Stimulated activated CD4-positive, alpha-beta T cell treated with anti-CD3 and anti-CD28 coated beads, Interleukin-12 subunit alpha, Interleukin-12 subunit beta, amount 100 ng/mL, for 24 hours (primary cell): ENCODE measurements around the gene LPCAT4.
"Not testable (repeated sequence)": the region's sequence is repeated elsewhere in the genome, so short reads cannot be mapped to it uniquely, and the experiment has no call there.

Source experiments
- DNase-seq, 2 experiments: peaks; one replicate each; pipeline ENCODE4 v3.0.0-alpha.2; 2020; ENCODE audit warnings: low read depth in 2 of 2

The LPCAT4 gene

GRCh38 chr15:34362047-34362773 lies 4.8 kb downstream of the LPCAT4 start:
- no peak for DNase-seq

GRCh38 chr15:34361278-34361677 lies 5.7 kb downstream of the LPCAT4 start:
- DNase-seq = no peak

GRCh38 chr15:34360298-34360697 lies 6.7 kb downstream of the LPCAT4 start:
- DNase-seq = no peak

GRCh38 chr15:34359416-34359815 lies 7.6 kb downstream of the LPCAT4 start:
- DNase-seq = no peak

GRCh38 chr15:34358948-34359347 lies 8.0 kb downstream of the LPCAT4 start:
- DNase-seq = no peak

GRCh38 chr15:34358367-34358766 lies 8.6 kb downstream of the LPCAT4 start:
- DNase-seq = no peak

- DNase-seq = no peak
Observed at GRCh38 chr15:34357653-34358052, 9.3 kb downstream of the LPCAT4 start.

- no peak for DNase-seq
Observed at GRCh38 chr15:34355241-34355640, 11.8 kb downstream of the LPCAT4 start.

GRCh38 chr15:34354286-34354685 lies 12.7 kb downstream of the LPCAT4 start:
- no peak for DNase-seq

GRCh38 chr15:34353627-34354026 lies 13.4 kb downstream of the LPCAT4 start:
- DNase-seq = no peak

- not testable (repeated sequence) for DNase-seq
Observed at GRCh38 chr15:34352996-34353395, 14.0 kb downstream of the LPCAT4 start.

GRCh38 chr15:34349769-34350168 lies 17.2 kb downstream of the LPCAT4 start:
- no peak for DNase-seq

GRCh38 chr15:34348735-34349300 lies 18.2 kb downstream of the LPCAT4 start:
- no peak for DNase-seq

GRCh38 chr15:34347951-34348638 lies 18.9 kb downstream of the LPCAT4 start:
- DNase-seq = no peak

- DNase-seq = peak; percentile 92 to 97
Observed at GRCh38 chr15:34342737-34343575, 24.0 kb downstream of the LPCAT4 start, which contains the start of the genes NOP10 and NUTM1. TSS of gene NOP10 (minus strand) at chr15:34343136. CDS start at chr15:34343073, 63 bp downstream. TSS of gene NUTM1 (plus strand) at chr15:34343315. CDS start at chr15:34343697, 382 bp downstream.

- not testable (repeated sequence) for DNase-seq
Observed at GRCh38 chr15:34342213-34342736, 24.7 kb downstream of the LPCAT4 start.

GRCh38 chr15:34341381-34342212 lies 25.4 kb downstream of the LPCAT4 start:
- no peak for DNase-seq

- no peak for DNase-seq
Observed at GRCh38 chr15:34339946-34340345, 27.1 kb downstream of the LPCAT4 start.

- no peak for DNase-seq
Observed at GRCh38 chr15:34338347-34338746, 28.6 kb downstream of the LPCAT4 start.

GRCh38 chr15:34337557-34338306 lies 29.3 kb downstream of the LPCAT4 start, which contains the start of gene SLC12A6:
TSS of gene SLC12A6 (minus strand) at chr15:34337781. CDS start at chr15:34336680, 1,101 bp downstream.
- peak; percentile 77 to 82 for DNase-seq
